ENCODE data around the gene DCST1. TPM values are rescaled to one million over a fixed set of nuclear protein-coding genes. Genes with fewer than 3 reads are reported as not detected.

DCST1 gene
- total and polyA plus RNA-seq, 2 of the 4 experiments (the other 2 are of a cell fraction), result not detected

DNA sequence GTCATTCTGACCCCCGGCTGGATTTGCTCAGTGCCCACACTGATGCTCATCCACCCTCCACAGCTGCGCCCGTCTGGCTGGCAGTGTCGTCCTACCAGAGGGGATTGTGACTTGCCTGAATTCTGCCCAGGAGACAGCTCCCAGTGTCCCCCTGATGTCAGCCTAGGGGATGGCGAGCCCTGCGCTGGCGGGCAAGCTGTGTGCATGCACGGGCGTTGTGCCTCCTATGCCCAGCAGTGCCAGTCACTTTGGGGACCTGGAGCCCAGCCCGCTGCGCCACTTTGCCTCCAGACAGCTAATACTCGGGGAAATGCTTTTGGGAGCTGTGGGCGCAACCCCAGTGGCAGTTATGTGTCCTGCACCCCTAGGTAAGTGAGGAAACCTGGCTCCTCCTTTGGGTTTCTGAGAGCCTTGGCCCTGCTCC lies 24.2 kb downstream of the DCST1 start:
- WGBS, 2 experiments (ENCODE audit: extremely low coverage in 2 of 2, insufficient read length in 1 of 2), result 97% methylated on average over 5 of the region's 13 CpGs; no CpG with 5 or more reads in 1 of the 2 experiments
- Histone ChIP-seq H4K5ac (ENCODE audit: low read depth, low read length) (no peak overlapping the region), H3K4me1 (ENCODE audit: control insufficient read depth, insufficient read depth, low read length) (peaks cover 3% of the 10 kb centered on the region; the same call in 1 of the 2 replicates), H3K36me3 (ENCODE audit: control insufficient read depth, insufficient read depth, low read length) (peaks cover 15% of the 10 kb centered on the region), H4K8ac (ENCODE audit: low read depth in 2 of 2, low read length in 2 of 2) (no peak overlapping the region), H2AK9ac (replicated peaks; ENCODE audit: low read depth, low read length, poor library complexity) (no peak overlapping the region), H3K56ac (ENCODE audit: extremely low read depth, insufficient read depth, low read length) (no peak overlapping the region), H3K27me3 (ENCODE audit: control insufficient read depth, insufficient read depth, low read length) (no peaks in the 10 kb centered on the region), H4K20me1 (ENCODE audit: insufficient read depth, low read length) (peaks cover 13% of the 10 kb centered on the region), H3K4me3 (ENCODE audit: insufficient read depth, low read depth, low read length) (no peak overlapping the region), H2BK5ac (ENCODE audit: low read depth, low read length, poor library complexity, severe bottlenecking) (no peak overlapping the region), H3K9me3 (ENCODE audit: control insufficient read depth, insufficient read depth, low read length) (no peaks in the 10 kb centered on the region), H3K4ac (ENCODE audit: low read depth, low read length) (no peak overlapping the region), H2AFZ (replicated peaks; ENCODE audit: low read length, poor library complexity) (no peak overlapping the region), H2BK20ac (ENCODE audit: low read depth, low read length) (no peak overlapping the region), H3K23ac (ENCODE audit: low read depth, low read length) (no peak overlapping the region), H3K18ac (ENCODE audit: low read depth, low read length) (no peak overlapping the region), H3K9ac (ENCODE audit: low read depth, low read length) (no peak overlapping the region), H2BK120ac (ENCODE audit: low read depth, low read length) (no peak overlapping the region), H3K27ac (ENCODE audit: insufficient read depth, low read length) (no peak overlapping the region), H2BK15ac (ENCODE audit: low read depth, low read length) (no peak overlapping the region), H3K14ac (replicated peaks; ENCODE audit: low read depth, low read length) (no peak overlapping the region), H2AK5ac (ENCODE audit: low read depth, low read length) (no peak overlapping the region), H3K4me2 (ENCODE audit: low read depth, low read length) (no peak overlapping the region), H3K79me1 (ENCODE audit: low read depth in 1 of 2, low read length in 2 of 2) (peaks cover 0 to under 1% of the 10 kb centered on the region in 2 experiments; a peak in 1 of 4 replicates), H4K91ac (ENCODE audit: insufficient read depth, low read depth, low read length) (no peak overlapping the region), H3K9me1 (ENCODE audit: insufficient read depth, low read length) (no peaks in the 10 kb centered on the region)
- no peak for TF ChIP-seq ELK1 (IDR thresholded peaks at IDR 0.05; ENCODE audit: borderline replicate concordance, low read depth, low read length)
- no peak for TF ChIP-seq MAZ (IDR thresholded peaks at IDR 0.05; ENCODE audit: borderline replicate concordance, low read depth, low read length)
- TF ChIP-seq, protein P1, sequence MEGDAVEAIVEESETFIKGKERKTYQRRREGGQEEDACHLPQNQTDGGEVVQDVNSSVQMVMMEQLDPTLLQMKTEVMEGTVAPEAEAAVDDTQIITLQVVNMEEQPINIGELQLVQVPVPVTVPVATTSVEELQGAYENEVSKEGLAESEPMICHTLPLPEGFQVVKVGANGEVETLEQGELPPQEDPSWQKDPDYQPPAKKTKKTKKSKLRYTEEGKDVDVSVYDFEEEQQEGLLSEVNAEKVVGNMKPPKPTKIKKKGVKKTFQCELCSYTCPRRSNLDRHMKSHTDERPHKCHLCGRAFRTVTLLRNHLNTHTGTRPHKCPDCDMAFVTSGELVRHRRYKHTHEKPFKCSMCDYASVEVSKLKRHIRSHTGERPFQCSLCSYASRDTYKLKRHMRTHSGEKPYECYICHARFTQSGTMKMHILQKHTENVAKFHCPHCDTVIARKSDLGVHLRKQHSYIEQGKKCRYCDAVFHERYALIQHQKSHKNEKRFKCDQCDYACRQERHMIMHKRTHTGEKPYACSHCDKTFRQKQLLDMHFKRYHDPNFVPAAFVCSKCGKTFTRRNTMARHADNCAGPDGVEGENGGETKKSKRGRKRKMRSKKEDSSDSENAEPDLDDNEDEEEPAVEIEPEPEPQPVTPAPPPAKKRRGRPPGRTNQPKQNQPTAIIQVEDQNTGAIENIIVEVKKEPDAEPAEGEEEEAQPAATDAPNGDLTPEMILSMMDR (conservative IDR thresholded peaks at IDR 0.05; ENCODE audit: low read depth, low read length), result no peak
- TF ChIP-seq RAD21 (IDR thresholded peaks at IDR 0.05; ENCODE audit: low read length), result no peak
- TF ChIP-seq FOS (IDR thresholded peaks at IDR 0.05; ENCODE audit: low read depth, low read length), result no peak
- TF ChIP-seq RFX5 (IDR thresholded peaks at IDR 0.05; ENCODE audit: low read depth, low read length), result no peak
- no peak for TF ChIP-seq CEBPB (IDR thresholded peaks at IDR 0.05; ENCODE audit: low read depth, low read length)
- TF ChIP-seq, protein P2, sequence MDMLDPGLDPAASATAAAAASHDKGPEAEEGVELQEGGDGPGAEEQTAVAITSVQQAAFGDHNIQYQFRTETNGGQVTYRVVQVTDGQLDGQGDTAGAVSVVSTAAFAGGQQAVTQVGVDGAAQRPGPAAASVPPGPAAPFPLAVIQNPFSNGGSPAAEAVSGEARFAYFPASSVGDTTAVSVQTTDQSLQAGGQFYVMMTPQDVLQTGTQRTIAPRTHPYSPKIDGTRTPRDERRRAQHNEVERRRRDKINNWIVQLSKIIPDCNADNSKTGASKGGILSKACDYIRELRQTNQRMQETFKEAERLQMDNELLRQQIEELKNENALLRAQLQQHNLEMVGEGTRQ (IDR thresholded peaks at IDR 0.05; ENCODE audit: low read depth, low read length), result no peak
- no peak for TF ChIP-seq MAFK (IDR thresholded peaks at IDR 0.05; ENCODE audit: low read depth, low read length)
- no peak for TF ChIP-seq NFE2L2 (IDR thresholded peaks at IDR 0.05; ENCODE audit: low read depth, low read length)
- no peak for TF ChIP-seq BHLHE40 (IDR thresholded peaks at IDR 0.05; ENCODE audit: low read depth, low read length)
- no peak for TF ChIP-seq POLR2A (IDR thresholded peaks at IDR 0.05; ENCODE audit: low read depth, low read length)
- TF ChIP-seq MXI1 (IDR thresholded peaks at IDR 0.05; ENCODE audit: borderline replicate concordance, low read depth, low read length), result no peak
- no peak for TF ChIP-seq RCOR1 (IDR thresholded peaks at IDR 0.05; ENCODE audit: insufficient replicate concordance, low read length)
- no peak for TF ChIP-seq CHD1 (IDR thresholded peaks at IDR 0.05; ENCODE audit: low read depth, low read length)
- TF ChIP-seq SMC3 (IDR thresholded peaks at IDR 0.05; ENCODE audit: low read depth, low read length), result no peak
- CTCF ChIA-PET, result interaction anchor here (1.3 kb wide), 1 partner anchor 13 kb away, joined by 5 read pairs; no protein-coding TSS in a partner anchor
- intact Hi-C loops (cut with micrococcal nuclease) (no loop called here), in situ Hi-C loops (cut with MboI; ENCODE audit: low sequenced_read_pairs) (loop anchor here (10.0 kb wide), 1 partner anchor 103 kb away; the partner anchor contains the start of gene PBXIP1), dilution Hi-C loops (cut with HindIII; ENCODE audit: low sequenced_read_pairs, unreplicated experiment) (no loop called here)
- DNase-seq (no peak), ATAC-seq (ENCODE audit: low read depth) (no peak)
- BruUV-seq (replicated peaks), result no TSS peak
- POLR2A ChIA-PET (ENCODE audit: unreplicated experiment), result no interaction called here

All from IMR-90 (cell line).